GM15510 (cell line): ENCODE data around the gene CCDC197.

ENCODE experiments used
- POLR2A ChIP-seq: IDR thresholded peaks from 3 replicates; pipeline ENCODE4 v1.6.1; 2011; ENCODE audit warnings: borderline replicate concordance; ENCODE audit not compliant: insufficient read length; ENCODE audit errors: extremely low read depth

The CCDC197 gene

GRCh38 chr14:94045563-94046345 is 48.7 kb downstream of the CCDC197 start:
- TF ChIP-seq POLR2A: no peak

- TF ChIP-seq POLR2A: no peak
Observed at GRCh38 chr14:94046696-94047250, 49.7 kb downstream of the CCDC197 start.

GRCh38 chr14:94047581-94047980 is 50.5 kb downstream of the CCDC197 start:
- TF ChIP-seq POLR2A: no peak

- TF ChIP-seq POLR2A: no peak
Observed at GRCh38 chr14:94048691-94049624, 51.9 kb downstream of the CCDC197 start.

- TF ChIP-seq POLR2A: no peak
Observed at GRCh38 chr14:94049625-94050023, 52.5 kb downstream of the CCDC197 start.

- TF ChIP-seq POLR2A: no peak
Observed at GRCh38 chr14:94050231-94050880, 53.3 kb downstream of the CCDC197 start.

GRCh38 chr14:94051115-94051514 is 54.0 kb downstream of the CCDC197 start:
- no peak for TF ChIP-seq POLR2A

- no peak for TF ChIP-seq POLR2A
Observed at GRCh38 chr14:94051779-94052178, 54.7 kb downstream of the CCDC197 start.

GRCh38 chr14:94052199-94052598 is 55.1 kb downstream of the CCDC197 start:
- TF ChIP-seq POLR2A: no peak

- TF ChIP-seq POLR2A: no peak
Observed at GRCh38 chr14:94052662-94053061, 55.6 kb downstream of the CCDC197 start.

GRCh38 chr14:94054401-94054800 is 57.3 kb downstream of the CCDC197 start:
- no peak for TF ChIP-seq POLR2A

GRCh38 chr14:94054936-94055335 is 57.8 kb downstream of the CCDC197 start:
- no peak for TF ChIP-seq POLR2A

- no peak for TF ChIP-seq POLR2A
Observed at GRCh38 chr14:94056579-94057308, 59.6 kb downstream of the CCDC197 start.

GRCh38 chr14:94058128-94058673 is 61.1 kb downstream of the CCDC197 start:
- no peak for TF ChIP-seq POLR2A
